Neutrophil (primary cell): ENCODE data around the gene SMAD4.
"Not testable (repeated sequence)": the region's sequence is repeated elsewhere in the genome, so short reads cannot be mapped to it uniquely, and the experiment has no call there.

ENCODE experiments used
- H3K27ac ChIP-seq: fragments of 200-600 bp; sonication (generic); 2 replicates; pipeline ENCODE4 v1.5.1; 2016; ENCODE audit warnings: mild to moderate bottlenecking, moderate library complexity
- H3K27me3 ChIP-seq: fragments of 200-600 bp; sonication (generic); 2 replicates; pipeline ENCODE4 v1.6.0; 2016; ENCODE audit warnings: mild to moderate bottlenecking
- H3K36me3 ChIP-seq: fragments of 200-600 bp; sonication (generic); 2 replicates; pipeline ENCODE4 v1.5.1; 2017
- H3K4me1 ChIP-seq, 2 experiments: fragments of 200-600 bp in 1 of 2; sonication (generic) in 1 of 2; 1 replicate in 1 of 2; 2 replicates in 1 of 2; pipeline versions ENCODE4 v1.5.1 to v1.6.1; 2013 to 2016; ENCODE audit warnings: low read depth in 1 of 2, low read length in 1 of 2, mild to moderate bottlenecking in 1 of 2, moderate library complexity in 1 of 2; ENCODE audit not compliant: control insufficient read depth in 1 of 2, insufficient read depth in 1 of 2
- H3K4me3 ChIP-seq, 2 experiments: fragments of 200-600 bp in 1 of 2; sonication (generic) in 1 of 2; 1 replicate in 1 of 2; 2 replicates in 1 of 2; pipeline ENCODE4 v1.5.1; 2013 to 2016; ENCODE audit warnings: low read depth in 1 of 2, low read length in 1 of 2, mild to moderate bottlenecking in 1 of 2, moderate library complexity in 1 of 2
- H3K9me3 ChIP-seq: fragments of 200-600 bp; sonication (generic); 2 replicates; pipeline ENCODE4 v1.5.1; 2016
- TF ChIP-seq, protein P1 (sequence below): fragments of 200-600 bp; sonication (generic); IDR thresholded peaks from 2 replicates; pipeline ENCODE4 v1.5.1; 2016; ENCODE audit warnings: antibody characterized with exemption

SMAD4 gene

DNA sequence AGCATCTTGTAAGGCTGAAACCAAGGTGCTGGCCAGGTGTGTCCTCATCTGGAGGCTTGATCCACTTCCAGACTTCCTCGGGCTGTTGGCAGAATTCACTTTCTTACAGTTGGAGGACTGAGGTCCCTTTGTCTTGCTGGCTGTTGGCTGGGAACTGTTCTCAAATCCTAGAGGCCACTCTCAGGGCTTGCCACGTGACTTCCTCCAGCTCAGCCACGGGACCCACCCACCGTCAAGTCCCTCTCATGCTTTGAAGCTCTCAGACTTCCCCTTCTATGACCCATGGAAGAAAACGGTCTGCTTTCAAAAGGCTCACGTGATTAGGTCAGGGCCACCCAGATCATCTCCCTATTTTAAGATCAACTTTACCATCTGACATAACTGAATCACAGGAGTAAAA lies 77.1 kb downstream of the SMAD4 start:
- no peaks in the 10 kb centered on the region for H3K36me3 ChIP-seq
- H3K27me3 ChIP-seq, result no peaks in the 10 kb centered on the region
- no peak overlapping the region for H3K27ac ChIP-seq
- TF ChIP-seq, protein P1, sequence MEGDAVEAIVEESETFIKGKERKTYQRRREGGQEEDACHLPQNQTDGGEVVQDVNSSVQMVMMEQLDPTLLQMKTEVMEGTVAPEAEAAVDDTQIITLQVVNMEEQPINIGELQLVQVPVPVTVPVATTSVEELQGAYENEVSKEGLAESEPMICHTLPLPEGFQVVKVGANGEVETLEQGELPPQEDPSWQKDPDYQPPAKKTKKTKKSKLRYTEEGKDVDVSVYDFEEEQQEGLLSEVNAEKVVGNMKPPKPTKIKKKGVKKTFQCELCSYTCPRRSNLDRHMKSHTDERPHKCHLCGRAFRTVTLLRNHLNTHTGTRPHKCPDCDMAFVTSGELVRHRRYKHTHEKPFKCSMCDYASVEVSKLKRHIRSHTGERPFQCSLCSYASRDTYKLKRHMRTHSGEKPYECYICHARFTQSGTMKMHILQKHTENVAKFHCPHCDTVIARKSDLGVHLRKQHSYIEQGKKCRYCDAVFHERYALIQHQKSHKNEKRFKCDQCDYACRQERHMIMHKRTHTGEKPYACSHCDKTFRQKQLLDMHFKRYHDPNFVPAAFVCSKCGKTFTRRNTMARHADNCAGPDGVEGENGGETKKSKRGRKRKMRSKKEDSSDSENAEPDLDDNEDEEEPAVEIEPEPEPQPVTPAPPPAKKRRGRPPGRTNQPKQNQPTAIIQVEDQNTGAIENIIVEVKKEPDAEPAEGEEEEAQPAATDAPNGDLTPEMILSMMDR, result no peak
- H3K4me3 ChIP-seq, result no peak overlapping the region
- H3K9me3 ChIP-seq, result no peaks in the 10 kb centered on the region
- no peaks in the 10 kb centered on the region for H3K4me1 ChIP-seq

GRCh38 chr18:51107598-51108305 lies 77.7 kb downstream of the SMAD4 start:
- H3K9me3 ChIP-seq, result no peaks in the 10 kb centered on the region
- H3K4me3 ChIP-seq, result no peak overlapping the region

DNA sequence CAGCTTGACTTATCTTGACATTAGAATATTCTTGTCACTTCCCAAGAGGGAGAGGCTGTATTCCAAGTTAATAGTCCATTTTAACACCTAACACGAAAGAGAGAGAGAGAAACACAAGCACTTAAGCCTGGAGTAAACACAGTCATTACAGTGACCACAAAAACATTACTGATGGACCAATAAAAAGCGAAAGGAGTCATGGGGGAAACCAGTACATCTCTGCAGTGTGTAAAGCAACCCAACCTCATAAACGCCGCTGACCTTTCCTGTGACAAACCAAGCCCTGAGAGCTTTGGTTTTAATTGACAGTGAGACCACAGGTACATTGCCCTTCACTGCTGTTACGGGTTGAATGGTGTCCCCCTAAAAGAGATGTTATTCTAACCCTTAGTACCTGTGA lies 78.3 kb downstream of the SMAD4 start:
- TF ChIP-seq, protein P1, result no peak

More at GRCh38 chr18:51107598-51108305, 77.7 kb downstream of the SMAD4 start:
- Histone ChIP-seq H3K27ac (no peak overlapping the region), H3K4me1 (no peaks in the 10 kb centered on the region), H3K27me3 (no peaks in the 10 kb centered on the region), H3K36me3 (no peaks in the 10 kb centered on the region)
- TF ChIP-seq, protein P1, result no peak

DNA sequence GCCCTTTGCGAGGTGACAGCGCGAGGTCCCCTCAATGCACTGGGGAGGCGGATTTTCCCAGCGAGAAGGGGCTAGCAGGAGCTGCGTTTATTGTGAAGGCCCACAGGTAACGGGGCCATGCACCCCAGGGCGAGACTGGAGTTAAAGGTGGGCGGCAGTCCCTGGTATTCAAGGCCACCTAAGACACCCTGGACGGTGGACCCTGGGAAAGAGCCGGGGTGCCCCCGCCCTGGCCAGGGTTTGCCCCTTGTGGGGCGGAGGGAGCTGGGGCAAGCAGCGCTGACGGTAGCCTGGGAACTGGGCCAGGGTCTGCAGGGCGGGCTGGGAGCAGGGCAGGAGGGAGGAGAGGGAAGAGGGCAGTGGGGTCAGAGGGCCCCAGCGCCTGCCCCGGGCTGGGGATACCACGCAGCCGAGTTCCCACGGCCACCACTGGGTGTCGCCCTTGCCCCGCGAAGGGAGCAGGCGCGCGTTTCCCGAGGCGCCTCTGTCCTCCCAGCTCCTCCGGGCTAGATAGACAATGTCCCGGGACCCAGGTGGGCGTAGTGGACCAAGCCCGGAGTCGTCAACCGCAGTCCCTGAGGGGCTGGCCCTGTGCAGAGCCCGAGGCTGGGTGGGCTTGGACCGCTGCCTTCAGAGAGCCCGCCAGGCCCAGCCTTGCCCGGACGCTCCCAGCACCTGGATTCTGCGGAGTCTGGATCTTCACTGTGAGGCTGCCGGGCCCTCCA lies 80.2 kb downstream of the SMAD4 start:
- Histone ChIP-seq H3K4me1 (no peaks in the 10 kb centered on the region), H3K4me3 (no peak overlapping the region), H3K9me3 (no peaks in the 10 kb centered on the region), H3K27me3 (no peaks in the 10 kb centered on the region), H3K36me3 (no peaks in the 10 kb centered on the region), H3K27ac (no peak overlapping the region)
- TF ChIP-seq, protein P1, result peak; percentile 65

More for the DNA sequence above, 78.3 kb downstream of the SMAD4 start:
- Histone ChIP-seq H3K27me3 (no peaks in the 10 kb centered on the region), H3K4me3 (no peak overlapping the region), H3K4me1 (no peaks in the 10 kb centered on the region), H3K36me3 (no peaks in the 10 kb centered on the region), H3K27ac (no peak overlapping the region), H3K9me3 (no peaks in the 10 kb centered on the region)

DNA sequence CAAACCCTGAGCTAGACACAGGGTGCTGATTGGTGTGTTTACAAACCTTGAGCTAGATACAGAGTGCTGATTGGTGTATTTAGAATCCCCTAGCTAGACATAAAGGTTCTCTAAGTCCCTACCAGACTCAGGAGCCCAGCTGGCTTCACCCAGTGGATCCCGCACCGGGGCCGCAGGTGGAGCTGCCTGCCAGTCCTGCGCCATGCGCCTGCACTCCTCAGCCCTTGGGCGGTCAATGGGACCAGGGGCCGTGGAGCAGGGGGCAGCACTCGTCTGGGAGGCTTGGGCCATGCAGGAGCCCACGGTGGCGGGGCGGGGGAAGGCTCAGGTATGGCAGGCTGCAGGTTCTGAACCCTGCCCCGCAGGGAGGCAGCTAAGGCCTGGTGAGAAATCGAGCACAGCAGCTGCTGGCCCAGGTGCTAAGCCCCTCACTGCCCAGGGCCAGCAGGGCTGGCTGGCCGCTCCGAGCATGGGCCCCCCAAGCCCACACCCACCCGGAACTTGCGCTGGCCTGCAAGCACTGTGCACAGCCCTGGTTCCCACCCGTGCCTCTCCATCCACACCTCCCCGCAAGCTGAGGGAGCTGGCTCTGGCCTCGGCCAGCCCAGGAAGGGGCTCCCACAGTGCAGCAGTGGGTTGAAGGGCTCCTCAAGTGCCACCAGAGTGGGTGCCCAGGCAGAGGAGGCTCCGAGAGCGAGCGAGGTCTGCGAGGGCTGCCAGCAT lies 81.8 kb downstream of the SMAD4 start:
- H3K27ac ChIP-seq, H3K9me3 ChIP-seq, H3K27me3 ChIP-seq, H3K4me1 ChIP-seq, H3K4me3 ChIP-seq, H3K36me3 ChIP-seq: not testable (repeated sequence)

GRCh38 chr18:51116996-51117395 lies 87.0 kb downstream of the SMAD4 start:
- not testable (repeated sequence) for H3K9me3 ChIP-seq, H3K27me3 ChIP-seq, H3K36me3 ChIP-seq, H3K4me3 ChIP-seq, H3K4me1 ChIP-seq, H3K27ac ChIP-seq

- H3K9me3 ChIP-seq, H3K4me3 ChIP-seq, H3K27ac ChIP-seq, H3K36me3 ChIP-seq, H3K27me3 ChIP-seq, H3K4me1 ChIP-seq: not testable (repeated sequence)
Measured at GRCh38 chr18:51119561-51119960, 89.5 kb downstream of the SMAD4 start.

GRCh38 chr18:51119976-51120375 lies 90.0 kb downstream of the SMAD4 start:
- not testable (repeated sequence) for H3K9me3 ChIP-seq, H3K27me3 ChIP-seq, H3K4me1 ChIP-seq, H3K27ac ChIP-seq, H3K4me3 ChIP-seq, H3K36me3 ChIP-seq
